K562 (cell line): ENCODE results near the gene ATF6B. TPM values are rescaled to one million over a fixed set of nuclear protein-coding genes. Genes with fewer than 3 reads are reported as not detected.
"Not testable (repeated sequence)": the region's sequence is repeated elsewhere in the genome, so short reads cannot be mapped to it uniquely, and the experiment has no call there.

Source experiments
- ATAC-seq: fragments of 200-7000 bp; cut with Tn5 transposase; 3 replicates; pipeline ENCODE4 v1.9.1; 2020; ENCODE audit warnings: moderate library complexity
- BruUV-seq: library from RNA; stranded (reverse); fragments of 400-500 nt; replicated peaks from 2 replicates; lab custom pipeline; 2021; lab: Mats Ljungman, UMichigan
- CTCF ChIA-PET: fragments of 300-600 bp; formaldehyde crosslinking; extraction: SDS; loops from one replicate; lab custom pipeline; 2021; ENCODE audit warnings: low intra/inter-chr PET ratio; lab: Yijun Ruan, JAX
- POLR2A ChIA-PET: fragments of 300-600, 350-650 bp; sonication (Branson Sonifier 250); formaldehyde crosslinking; extraction: SDS; loops from one replicate; lab custom pipeline; 2021; ENCODE audit warnings: antibody characterized with exemption, inconsistent platforms; lab: Yijun Ruan, JAX
- DNase-seq, 4 experiments: peaks; one replicate each; pipeline versions ENCODE4 v3.0.0 to v3.0.0-alpha.2; 2011 to 2018; ENCODE audit warnings: low spot score in 3 of 4, mixed read lengths in 3 of 4; ENCODE audit errors: extremely low read depth in 1 of 4
- FAIRE-seq: peaks from 2 replicates; lab custom pipeline; 2011; peaks lifted over from hg19 to GRCh38; lab: Jason Lieb, UNC
- H2AFZ ChIP-seq: 2 replicates; pipeline ENCODE4 v1.6.0; 2011; ENCODE audit warnings: low read depth, low read length, control low read depth, inconsistent platforms
- H3K27ac ChIP-seq: fragments of 200-600 bp; 3 replicates; pipeline ENCODE4 v1.8.0; 2011; ENCODE audit warnings: low read depth, mild to moderate bottlenecking, control low read depth, inconsistent platforms, low read length, moderate library complexity, mixed read lengths; ENCODE audit errors: extremely low read depth
- H3K27me3 ChIP-seq, 2 experiments: fragments of 300-600 bp in 1 of 2; 2 replicates in 1 of 2; 3 replicates in 1 of 2; pipeline versions ENCODE4 v1.6.0 to v1.8.0; 2011; ENCODE audit warnings: inconsistent platforms in 2 of 2, low read length in 2 of 2, mild to moderate bottlenecking in 1 of 2, mixed read lengths in 1 of 2, moderate library complexity in 1 of 2; ENCODE audit not compliant: control insufficient read depth in 2 of 2, insufficient read depth in 2 of 2
- H3K36me3 ChIP-seq: fragments of 300-600 bp; 3 replicates; pipeline ENCODE4 v1.8.0; 2011; ENCODE audit warnings: mild to moderate bottlenecking, low read length, inconsistent platforms; ENCODE audit not compliant: control insufficient read depth, insufficient read depth
- H3K4me1 ChIP-seq, 2 experiments: fragments of 200-600 bp in 1 of 2; replicated peaks in 1 of 2; 2 replicates in 1 of 2; 3 replicates in 1 of 2; pipeline versions ENCODE4 v1.5.1 to v1.8.0; 2011; ENCODE audit warnings: inconsistent platforms in 2 of 2, low read length in 2 of 2, mild to moderate bottlenecking in 1 of 2, mixed read lengths in 1 of 2, moderate library complexity in 1 of 2; ENCODE audit not compliant: control insufficient read depth in 2 of 2, insufficient read depth in 2 of 2
- H3K4me2 ChIP-seq: 2 replicates; pipeline ENCODE4 v1.6.1; 2011; ENCODE audit warnings: low read length, control low read depth, inconsistent platforms, mixed read lengths; ENCODE audit not compliant: insufficient read depth
- H3K4me3 ChIP-seq: fragments of 200-600 bp; sonication (generic), shearing (Covaris generic); 2 replicates; pipeline ENCODE4 v1.5.1; 2016; ENCODE audit warnings: control low read depth, inconsistent platforms
- H3K79me2 ChIP-seq: fragments of 200-600 bp; 3 replicates; pipeline ENCODE4 v1.8.0; 2011; ENCODE audit warnings: low read length, inconsistent platforms; ENCODE audit not compliant: control insufficient read depth, insufficient read depth
- H3K9ac ChIP-seq, 2 experiments: 2 replicates each; pipeline versions ENCODE4 v1.6.0 to v1.6.1; 2011; ENCODE audit warnings: low read depth in 2 of 2, low read length in 2 of 2, control low read depth in 1 of 2, inconsistent platforms in 1 of 2, mild to moderate bottlenecking in 1 of 2, mixed read lengths in 1 of 2; ENCODE audit not compliant: insufficient read depth in 1 of 2
- H3K9me1 ChIP-seq: one replicate; pipeline ENCODE4 v1.6.0; 2011; ENCODE audit warnings: inconsistent platforms, mild to moderate bottlenecking, low read length, moderate library complexity; ENCODE audit not compliant: control insufficient read depth, insufficient read depth
- H3K9me3 ChIP-seq: replicated peaks from 2 replicates; pipeline ENCODE4 v1.5.1; 2011; ENCODE audit warnings: low read depth, low read length, inconsistent platforms; ENCODE audit not compliant: control insufficient read depth, insufficient read depth
- H4K20me1 ChIP-seq: replicated peaks from 2 replicates; pipeline ENCODE4 v1.6.1; 2011; ENCODE audit warnings: low read length, inconsistent platforms, mixed read lengths; ENCODE audit not compliant: control insufficient read depth, insufficient read depth
- BCOR ChIP-seq: fragments of 450-650 bp; IDR thresholded peaks from 2 replicates; pipeline ENCODE4 v1.6.1; 2016
- CBFA2T3 ChIP-seq: fragments of 450-650 bp; IDR thresholded peaks from 2 replicates; pipeline ENCODE4 v1.6.1; 2017
- CHD1 ChIP-seq: fragments of 200-600 bp; sonication (generic); IDR thresholded peaks from one replicate; pipeline ENCODE4 v1.6.1; 2012; ENCODE audit warnings: mild to moderate bottlenecking, moderate library complexity, low read length, inconsistent platforms
- RBM25 ChIP-seq: fragments of 200-400 bp; formaldehyde crosslinking; IDR thresholded peaks from 2 replicates; pipeline ENCODE4 v1.6.1; 2018; ENCODE audit warnings: low read length, low read depth, moderate library complexity; ENCODE audit not compliant: severe bottlenecking
- ZNF146 ChIP-seq: IDR thresholded peaks from one replicate; pipeline ENCODE4 v1.6.1; 2018; ENCODE audit warnings: missing compliant biosample characterization; ENCODE audit not compliant: unreplicated experiment
- ZNF311 ChIP-seq: fragments of 250-450 bp; sonication (Bioruptor Pico); IDR thresholded peaks from 2 replicates; pipeline ENCODE4 v1.4.0; 2020; ENCODE audit warnings: mild to moderate bottlenecking, moderate library complexity
- WGBS: fragments of 100-300 bp; shearing (Covaris generic); methylation state at CpG from one replicate; pipeline ENCODE4 v1.1.6; 2016; ENCODE audit warnings: low coverage, mixed read lengths; ENCODE audit not compliant: insufficient coverage; ENCODE audit errors: missing lambda C conversion rate; 5-methylcytosine and 5-hydroxymethylcytosine counted together
- in situ Hi-C: fragments of 300-500 bp; cut with MboI; formaldehyde crosslinking; loops from 4 replicates; pipeline ENCODE4 v1.15.0; 2018; ENCODE audit warnings: inconsistent platforms, mixed read lengths
- intact Hi-C: fragments of 100-400 bp; cut with micrococcal nuclease; formaldehyde crosslinking; loops from 2 replicates; pipeline ENCODE4 v1.14.2; 2022
- polyA plus RNA-seq, 8 experiments: library from polyadenylated mRNA; depleted of rRNA in 4 of 8; stranded (reverse) in 5 of 8; unstranded in 3 of 8; fragments of >200 nt; fragmentation: Nextera tagmentation in 2 of 8; fragmentation: Illumina TruSeq in 1 of 8; extraction: Ambion mirVana in 2 of 8; extraction: Trizol in 1 of 8; gene quantifications; 2 replicates each; pipeline versions ENCODE4 v1.2.1 to v1.2.3, GENCODE V29; 2011 to 2014; ENCODE audit warnings: inconsistent platforms in 1 of 8, missing spikeins in 1 of 8
- total RNA-seq, 7 experiments: library from RNA; depleted of rRNA in 6 of 7; stranded (reverse); fragments of >200 nt in 6 of 7; fragmentation: Illumina TruSeq in 2 of 7; extraction: Trizol in 2 of 7; gene quantifications; 2 replicates each; pipeline versions ENCODE4 v1.2.1 to v1.2.3, GENCODE V29; 2011 to 2021; ENCODE audit warnings: low replicate concordance in 1 of 7

Gene ATF6B
- total and polyA plus RNA-seq, 9 of the 15 experiments (the other 6 are each of a cell fraction or from before 2014, with no cell fraction given) = 20.7 to 131 (median 31.7) TPM

DNA sequence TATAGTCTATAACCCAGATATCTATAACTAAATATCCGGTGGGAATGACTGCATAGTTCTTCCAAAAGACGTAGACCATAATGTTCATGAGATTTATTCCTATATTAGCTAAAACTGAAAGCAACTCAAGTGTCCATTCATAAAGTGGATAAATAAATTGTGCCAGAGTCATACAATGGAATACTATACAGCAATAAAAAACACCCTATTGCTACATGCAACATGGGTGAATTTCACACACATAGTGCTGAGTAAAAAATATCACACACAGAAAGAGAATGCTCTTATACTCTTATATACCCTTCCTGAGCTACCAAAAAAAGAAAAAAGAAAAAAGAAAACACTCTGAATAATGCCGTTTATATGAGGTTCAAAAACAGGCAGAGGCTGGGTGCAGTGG is 25.8 kb downstream of the ATF6B start:
- FAIRE-seq = no peak
- intact Hi-C loops = loop anchor here (5.0 kb wide), 1 partner anchor 595 kb away; no protein-coding TSS in a partner anchor

DNA sequence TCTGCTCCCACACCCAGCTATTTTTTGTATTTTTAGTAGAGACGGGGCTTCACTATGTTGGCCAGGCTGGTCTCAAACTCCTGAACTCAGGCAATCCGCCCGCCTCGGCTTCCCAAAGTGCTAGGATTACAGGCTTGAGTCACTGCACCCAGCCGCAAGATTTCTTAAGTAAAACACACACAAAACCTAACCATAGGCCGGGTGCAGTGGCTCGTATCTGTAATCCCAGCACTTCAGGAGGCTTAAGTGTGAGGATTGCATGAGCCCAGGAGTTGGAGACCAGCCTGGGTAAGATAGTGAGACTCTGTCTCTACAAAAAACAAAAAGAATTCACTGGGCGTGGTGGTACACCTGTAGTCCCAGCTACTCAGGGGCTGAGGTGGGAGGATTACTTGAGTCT is 27.8 kb downstream of the ATF6B start:
- 5% methylated on average over 8 of the region's 8 CpGs for WGBS
- 0 out of 2 replicates have a peak, but pooled peaks have one; percentile 2 for TF ChIP-seq CBFA2T3
- TF ChIP-seq, all 486 proteins: peak for 1; not testable (repeated sequence) for 485
- H3K36me3 ChIP-seq, H3K79me2 ChIP-seq, ATAC-seq, H2AFZ ChIP-seq, in situ Hi-C loops, H3K9me1 ChIP-seq, BruUV-seq, FAIRE-seq, CTCF ChIA-PET, H3K9ac ChIP-seq, H3K4me2 ChIP-seq, H3K9me3 ChIP-seq, DNase-seq, H4K20me1 ChIP-seq, H3K27ac ChIP-seq, H3K4me3 ChIP-seq: not testable (repeated sequence)
- intact Hi-C loops = loop anchor here (5.0 kb wide), 1 partner anchor 597 kb away; no protein-coding TSS in a partner anchor
- peaks cover 35 to 80% of the 10 kb centered on the region in 2 experiments for H3K27me3 ChIP-seq
- peaks cover 0 to 18% of the 10 kb centered on the region in 2 experiments; a peak in 1 of 5 replicates for H3K4me1 ChIP-seq
- POLR2A ChIA-PET = interaction anchor here (0.8 to 2.0 kb wide), 2 partner anchors 13 to 28 kb away, joined by 3 to 6 read pairs; partner anchors contain the start of gene ATF6B

More for the DNA sequence above, 25.8 kb downstream of the ATF6B start:
- Histone ChIP-seq H3K4me1 (peaks cover 0 to 1% of the 10 kb centered on the region in 2 experiments; a peak in 1 of 5 replicates), H3K9ac (no peak overlapping the region), H3K9me3 (no peaks in the 10 kb centered on the region), H3K9me1 (no peaks in the 10 kb centered on the region), H3K4me3 (no peak overlapping the region), H3K36me3 (no peaks in the 10 kb centered on the region), H2AFZ (no peak overlapping the region), H3K27me3 (peaks cover 16 to 64% of the 10 kb centered on the region in 2 experiments; a peak in 3 of 5 replicates), H4K20me1 (no peaks in the 10 kb centered on the region; the same call in 1 of the 2 replicates), H3K79me2 (no peaks in the 10 kb centered on the region), H3K4me2 (no peak overlapping the region), H3K27ac (no peak overlapping the region)
- CTCF ChIA-PET = no interaction called here
- no peak for DNase-seq
- in situ Hi-C loops = no loop called here
- BruUV-seq = no TSS peak
- 30% methylated on average over 3 of the region's 3 CpGs for WGBS
- ATAC-seq = no peak
- POLR2A ChIA-PET = interaction anchor here (2.0 to 2.8 kb wide), 2 partner anchors 8 to 11 kb away, joined by 6 to 7 read pairs; no protein-coding TSS in a partner anchor
- TF ChIP-seq ZNF146 (CRISPR knock-in tag) (peak; percentile 84), BCOR (peak; percentile 51; the same call in 1 of the 2 replicates), RBM25 (peak; percentile 24), CHD1 (no peak), ZNF311 (no peak)
